HUDEP-2 (cell line): ENCODE results near the gene SCRT2.
"Not testable (repeated sequence)": the region's sequence is repeated elsewhere in the genome, so short reads cannot be mapped to it uniquely, and the experiment has no call there.

Source experiments
- DNase-seq, 76 experiments: peaks; one replicate each; lab custom pipeline; 2025; ENCODE audit not compliant: unreplicated experiment in 76 of 76; lab: John Stamatoyannopoulos, UW

SCRT2 gene

GRCh38 chr20:653590-654416 lies 21.8 kb downstream of the SCRT2 start:
- DNase-seq = no peak

- peak in 74 of 76 experiments; percentile 25 to 93 (median 82) for DNase-seq
Observed at GRCh38 chr20:653110-653589, 22.5 kb downstream of the SCRT2 start, which contains the start of gene SRXN1. TSS of gene SRXN1 (minus strand) at chr20:653200. CDS start at chr20:653185, 15 bp downstream.

- DNase-seq = peak in 13 of 76 experiments; percentile 24 to 60 (median 40)
Observed at GRCh38 chr20:652615-653109, 22.9 kb downstream of the SCRT2 start.

- peak in 52 of 76 experiments; percentile 4 to 67 (median 35) for DNase-seq
Observed at GRCh38 chr20:651713-652614, 23.6 kb downstream of the SCRT2 start.

GRCh38 chr20:650954-651353 lies 24.6 kb downstream of the SCRT2 start:
- DNase-seq = no peak

- DNase-seq = no peak
Observed at GRCh38 chr20:650281-650680, 25.3 kb downstream of the SCRT2 start.

GRCh38 chr20:647479-648019 lies 28.1 kb downstream of the SCRT2 start:
- no peak for DNase-seq

GRCh38 chr20:646868-647233 lies 28.8 kb downstream of the SCRT2 start:
- no peak for DNase-seq

GRCh38 chr20:646107-646867 lies 29.3 kb downstream of the SCRT2 start:
- peak in 12 of 76 experiments; percentile 2 to 37 (median 9) for DNase-seq

- DNase-seq = peak in 57 of 76 experiments; percentile 7 to 70 (median 48)
Observed at GRCh38 chr20:645318-646106, 30.1 kb downstream of the SCRT2 start.

GRCh38 chr20:644692-645317 lies 30.8 kb downstream of the SCRT2 start:
- DNase-seq = no peak

GRCh38 chr20:642398-643174 lies 33.0 kb downstream of the SCRT2 start:
- no peak for DNase-seq

- DNase-seq = not testable (repeated sequence)
Observed at GRCh38 chr20:642013-642397, 33.6 kb downstream of the SCRT2 start.

GRCh38 chr20:641516-641875 lies 34.1 kb downstream of the SCRT2 start:
- DNase-seq = no peak

GRCh38 chr20:640674-641515 lies 34.7 kb downstream of the SCRT2 start:
- no peak for DNase-seq

GRCh38 chr20:638579-638978 lies 37.0 kb downstream of the SCRT2 start:
- DNase-seq = no peak

GRCh38 chr20:637559-637958 lies 38.0 kb downstream of the SCRT2 start:
- no peak for DNase-seq
